ENCODE results near the gene MATN1. TPM values are rescaled to one million over a fixed set of nuclear protein-coding genes. Genes with fewer than 3 reads are reported as not detected.

MATN1 gene
- total RNA-seq, 1 donor, result not detected

GRCh38 chr1:30696831-30697230 lies 26.6 kb downstream of the MATN1 start:
- H3K4me3 ChIP-seq (ENCODE audit: low read depth, low read length), result no peak overlapping the region
- DNase-seq (ENCODE audit: low read depth), result no peak
- no peak for TF ChIP-seq CTCF (IDR thresholded peaks at IDR 0.05; ENCODE audit: insufficient read depth, low read depth, low read length)

GRCh38 chr1:30695439-30695841 lies 27.9 kb downstream of the MATN1 start:
- peak; percentile 9 for DNase-seq (ENCODE audit: low read depth)
- H3K4me3 ChIP-seq (ENCODE audit: low read depth, low read length), result no peak overlapping the region
- no peak for TF ChIP-seq CTCF (IDR thresholded peaks at IDR 0.05; ENCODE audit: insufficient read depth, low read depth, low read length)

- DNase-seq (ENCODE audit: low read depth), result no peak
- no peak for TF ChIP-seq CTCF (IDR thresholded peaks at IDR 0.05; ENCODE audit: insufficient read depth, low read depth, low read length)
Measured at GRCh38 chr1:30694280-30695175, 28.9 kb downstream of the MATN1 start.

GRCh38 chr1:30693822-30694221 lies 29.6 kb downstream of the MATN1 start:
- no peak for DNase-seq (ENCODE audit: low read depth)
- no peak overlapping the region for H3K4me3 ChIP-seq (ENCODE audit: low read depth, low read length)
- no peak for TF ChIP-seq CTCF (IDR thresholded peaks at IDR 0.05; ENCODE audit: insufficient read depth, low read depth, low read length)

More at GRCh38 chr1:30694280-30695175, 28.9 kb downstream of the MATN1 start:
- H3K4me3 ChIP-seq (ENCODE audit: low read depth, low read length), result no peak overlapping the region

- DNase-seq (ENCODE audit: low read depth), result no peak
- no peak overlapping the region for H3K4me3 ChIP-seq (ENCODE audit: low read depth, low read length)
- TF ChIP-seq CTCF (IDR thresholded peaks at IDR 0.05; ENCODE audit: insufficient read depth, low read depth, low read length), result no peak
Measured at GRCh38 chr1:30693366-30693765, 30.0 kb downstream of the MATN1 start.

- H3K4me3 ChIP-seq (ENCODE audit: low read depth, low read length), result no peak overlapping the region
- no peak for DNase-seq (ENCODE audit: low read depth)
- TF ChIP-seq CTCF (IDR thresholded peaks at IDR 0.05; ENCODE audit: insufficient read depth, low read depth, low read length), result no peak
Measured at GRCh38 chr1:30692948-30693301, 30.5 kb downstream of the MATN1 start.

Measured in fibroblast of villous mesenchyme (primary cell).